Endothelial cell of umbilical vein (primary cell): ENCODE data around the gene TMEM144. TPM values are rescaled to one million over a fixed set of nuclear protein-coding genes. Genes with fewer than 3 reads are reported as not detected.

ENCODE experiments used
- BruUV-seq: library from RNA; stranded (reverse); fragments of 400-500 nt; replicated peaks from 2 replicates; lab custom pipeline; 2021; lab: Mats Ljungman, UMichigan
- CTCF ChIA-PET: fragments of 300-600, 350-600 bp; sonication (Branson Sonifier 250); formaldehyde crosslinking; loops from one replicate; lab custom pipeline; 2021; ENCODE audit warnings: antibody characterized with exemption, inconsistent platforms; lab: Charles Lee
- POLR2A ChIA-PET: fragments of 300-600, 350-600 bp; sonication (Branson Sonifier 250); formaldehyde crosslinking; loops from one replicate; lab custom pipeline; 2021; ENCODE audit warnings: antibody characterized with exemption, inconsistent platforms; lab: Charles Lee
- DNase-seq: peaks from one replicate; pipeline ENCODE4 v3.0.0-alpha.2; 2011; ENCODE audit warnings: low read depth, low spot score
- FAIRE-seq: peaks from 2 replicates; lab custom pipeline; 2011; peaks lifted over from hg19 to GRCh38; lab: Jason Lieb, UNC
- H2AFZ ChIP-seq: 2 replicates; pipeline ENCODE4 v1.6.0; 2012; ENCODE audit warnings: low read depth, low read length, control low read depth, inconsistent platforms
- H3K27ac ChIP-seq: 2 replicates; pipeline ENCODE4 v1.5.1; 2011; ENCODE audit warnings: low read depth, mild to moderate bottlenecking, control low read depth, low read length, moderate library complexity; ENCODE audit not compliant: insufficient read depth
- H3K27me3 ChIP-seq, 2 experiments: 2 replicates each; pipeline versions ENCODE4 v1.6.0 to v1.6.1; 2011; ENCODE audit warnings: low read length in 2 of 2, mixed read lengths in 1 of 2; ENCODE audit not compliant: control insufficient read depth in 2 of 2, insufficient read depth in 2 of 2
- H3K36me3 ChIP-seq, 2 experiments: 2 replicates in 1 of 2; 3 replicates in 1 of 2; pipeline ENCODE4 v1.5.1; 2011; ENCODE audit warnings: low read length in 2 of 2, mild to moderate bottlenecking in 1 of 2, moderate library complexity in 1 of 2; ENCODE audit not compliant: control insufficient read depth in 2 of 2, insufficient read depth in 2 of 2; ENCODE audit errors: extremely low read depth in 1 of 2
- H3K4me1 ChIP-seq: 3 replicates; pipeline ENCODE4 v1.5.1; 2011; ENCODE audit warnings: mild to moderate bottlenecking, low read length; ENCODE audit not compliant: control insufficient read depth, insufficient read depth; ENCODE audit errors: extremely low read depth
- H3K4me2 ChIP-seq: 2 replicates; pipeline ENCODE4 v1.6.1; 2011; ENCODE audit warnings: low read length, control low read depth, mixed read lengths; ENCODE audit not compliant: insufficient read depth
- H3K4me3 ChIP-seq, 3 experiments: fragments of 200-600 bp in 1 of 3; sonication (generic), shearing (Covaris generic) in 1 of 3; replicated peaks in 1 of 3; 2 replicates each; pipeline ENCODE4 v1.5.1; 2011 to 2016; ENCODE audit warnings: control low read depth in 3 of 3, low read length in 3 of 3, mild to moderate bottlenecking in 2 of 3, inconsistent platforms in 1 of 3, low read depth in 1 of 3, moderate library complexity in 1 of 3; ENCODE audit not compliant: insufficient read depth in 1 of 3
- H3K79me2 ChIP-seq: 2 replicates; pipeline ENCODE4 v1.6.0; 2012; ENCODE audit warnings: low read length, inconsistent platforms; ENCODE audit not compliant: control insufficient read depth, insufficient read depth
- H3K9ac ChIP-seq: replicated peaks from 2 replicates; pipeline ENCODE3; 2011; ENCODE audit warnings: low read length, control low read depth; ENCODE audit not compliant: insufficient read depth; ENCODE audit errors: extremely low read depth
- H3K9me1 ChIP-seq: replicated peaks from 3 replicates; pipeline ENCODE4 v1.6.0; 2011; ENCODE audit warnings: mild to moderate bottlenecking, low read length; ENCODE audit not compliant: control insufficient read depth, insufficient read depth; ENCODE audit errors: extremely low read depth
- H3K9me3 ChIP-seq: replicated peaks from 2 replicates; pipeline ENCODE4 v1.5.1; 2012; ENCODE audit warnings: low read length, inconsistent platforms; ENCODE audit not compliant: control insufficient read depth, insufficient read depth
- H4K20me1 ChIP-seq: replicated peaks from 2 replicates; pipeline ENCODE3; 2011; ENCODE audit warnings: mild to moderate bottlenecking, low read length; ENCODE audit not compliant: control insufficient read depth, insufficient read depth; ENCODE audit errors: extremely low read depth
- EZH2 ChIP-seq: IDR thresholded peaks from 2 replicates; pipeline ENCODE4 v1.6.1; 2012; ENCODE audit warnings: borderline replicate concordance, low read depth, mild to moderate bottlenecking, moderate library complexity, low read length, inconsistent platforms; ENCODE audit not compliant: severe bottlenecking
- FOS ChIP-seq: IDR thresholded peaks from 2 replicates; pipeline ENCODE4 v1.6.1; 2011; ENCODE audit warnings: mild to moderate bottlenecking, low read length, moderate library complexity, borderline replicate concordance; ENCODE audit not compliant: insufficient read depth
- GATA2 ChIP-seq: IDR thresholded peaks from 2 replicates; pipeline ENCODE4 v1.7.0; 2011; ENCODE audit warnings: low read depth, mild to moderate bottlenecking, moderate library complexity, mixed read lengths, low read length; ENCODE audit not compliant: insufficient read length, insufficient read depth
- JUN ChIP-seq: IDR thresholded peaks from 2 replicates; pipeline ENCODE4 v1.6.1; 2011; ENCODE audit warnings: borderline replicate concordance, low read depth; ENCODE audit not compliant: insufficient read length, insufficient read depth
- MYC ChIP-seq: IDR thresholded peaks from one replicate; pipeline ENCODE4 v1.6.1; 2011; ENCODE audit warnings: mild to moderate bottlenecking, low read depth, low read length
- POLR2A ChIP-seq: IDR thresholded peaks from 2 replicates; pipeline ENCODE4 v1.6.1; 2012; ENCODE audit warnings: low read depth, mild to moderate bottlenecking, control low read depth, low read length
- POLR2AphosphoS5 ChIP-seq: IDR thresholded peaks from 2 replicates; pipeline ENCODE4 v1.6.1; 2012; ENCODE audit warnings: low read depth, mild to moderate bottlenecking, control low read depth, low read length, moderate library complexity; ENCODE audit not compliant: insufficient read depth
- dilution Hi-C: fragments of 300-500 bp; cut with MboI; formaldehyde crosslinking; loops from one replicate; pipeline ENCODE4 v1.15.0; 2019; ENCODE audit warnings: low sequenced_read_pairs; ENCODE audit not compliant: extremely low pct_ligation_motif_present
- intact Hi-C: fragments of 100-400 bp; cut with micrococcal nuclease; formaldehyde crosslinking; loops from one replicate; pipeline ENCODE4 v1.10.0; 2022
- polyA plus RNA-seq, 4 experiments: library from polyadenylated mRNA; depleted of rRNA in 3 of 4; stranded (reverse) in 3 of 4; unstranded in 1 of 4; fragments of >200 nt; gene quantifications; 2 replicates each; pipeline versions ENCODE4 v1.2.1 to v1.2.3, GENCODE V29; 2011 to 2012; ENCODE audit warnings: missing spikeins in 1 of 4
- total RNA-seq: library from RNA; stranded (reverse); gene quantifications from 2 replicates; pipeline ENCODE4 v1.2.3, GENCODE V29; 2021
- TF ChIP-seq, protein P1 (sequence below): IDR thresholded peaks from 2 replicates; pipeline ENCODE4 v1.6.1; 2011; ENCODE audit not compliant: insufficient read depth, insufficient read length
- TF ChIP-seq, protein P2 (sequence below), 2 donors: IDR thresholded peaks; 1 replicate in 1 of 2; 2 replicates in 1 of 2; pipeline ENCODE4 v1.5.1; 2011; ENCODE audit warnings: low read length in 2 of 2, mild to moderate bottlenecking in 2 of 2, moderate library complexity in 2 of 2, control low read depth in 1 of 2, inconsistent platforms in 1 of 2, low read depth in 1 of 2; ENCODE audit not compliant: insufficient read depth in 1 of 2; ENCODE audit errors: extremely low read depth in 1 of 2

TMEM144 gene
- total and polyA plus RNA-seq, 2 donors (not counting 3 experiments of a cell fraction or from before 2014, with no cell fraction given): 10.5 to 23.0 TPM

DNA sequence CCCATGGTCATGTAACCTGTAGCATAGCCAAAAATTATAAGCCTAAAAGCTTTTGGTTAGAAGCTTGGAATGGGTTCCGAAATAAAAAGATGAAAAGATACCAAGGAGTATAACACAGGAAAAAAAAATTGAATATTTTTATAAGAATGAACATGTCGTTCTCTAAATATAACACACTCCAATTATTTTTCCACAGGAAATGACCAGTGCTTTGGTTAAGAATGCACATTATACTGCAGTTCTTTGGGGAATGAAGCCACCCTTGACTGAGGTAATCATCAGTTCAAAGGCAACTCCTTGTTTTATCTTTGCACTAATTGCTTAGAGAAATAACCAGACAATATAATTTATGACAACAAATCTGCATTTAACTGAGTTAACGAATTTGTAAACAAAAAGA, 30.8 kb upstream of the TMEM144 start:
- Histone ChIP-seq H3K4me2 (peak overlapping the region; percentile 49), H3K4me1 (peaks cover 20% of the 10 kb centered on the region), H3K9me3 (no peaks in the 10 kb centered on the region), H3K27me3 (no peaks in the 10 kb centered on the region), H3K27ac (peak overlapping the region; percentile 8), H3K79me2 (no peaks in the 10 kb centered on the region), H2AFZ (peak overlapping the region; percentile 73), H4K20me1 (no peaks in the 10 kb centered on the region), H3K9me1 (no peaks in the 10 kb centered on the region), H3K4me3 (no peak overlapping the region), H3K36me3 (peaks cover 0 to 6% of the 10 kb centered on the region in 2 experiments), H3K9ac (no peak overlapping the region)
- peak; percentile 47 for FAIRE-seq
- DNase-seq: peak; percentile 59
- intact Hi-C loops: loop anchor here (10.0 kb wide), 2 partner anchors 665 to 1705 kb away; no protein-coding TSS in a partner anchor
- ChIA-PET POLR2A (no interaction called here), CTCF (interaction anchor here (1.4 kb wide), 1 partner anchor 8 kb away, joined by 3 read pairs; no protein-coding TSS in a partner anchor)
- BruUV-seq: no TSS peak
- dilution Hi-C loops: no loop called here
- TF ChIP-seq EZH2 (no peak), MYC (no peak)

DNA sequence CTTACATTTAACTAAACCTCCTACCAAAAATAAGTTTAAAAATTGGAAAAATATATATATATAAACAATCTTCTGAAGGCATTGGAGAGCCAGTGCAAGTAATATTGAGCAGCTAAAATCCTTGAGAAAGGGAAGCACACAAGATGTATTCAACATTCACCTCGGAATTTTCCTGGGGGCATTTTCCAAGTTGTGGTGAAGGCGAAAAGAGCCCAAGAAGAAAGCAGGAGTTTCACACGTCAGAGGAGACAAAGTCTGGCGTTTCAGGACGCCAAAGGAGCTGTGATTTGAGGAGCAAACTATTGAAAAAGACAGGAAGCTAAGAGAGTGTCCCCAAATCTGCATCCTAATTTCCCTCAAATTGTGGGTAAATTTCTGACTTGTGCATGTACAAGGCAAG, 28.4 kb upstream of the TMEM144 start:
- no peak overlapping the region for H3K4me2 ChIP-seq
- CTCF ChIA-PET: interaction anchor here (1.0 to 2.2 kb wide), 4 partner anchors 10 to 11 kb away, joined by 3 to 8 read pairs (median 4); no protein-coding TSS in a partner anchor

More for the DNA sequence above, 28.4 kb upstream of the TMEM144 start:
- BruUV-seq: no TSS peak
- no peak overlapping the region for H3K9ac ChIP-seq
- no peak overlapping the region for H2AFZ ChIP-seq
- H3K4me1 ChIP-seq: peaks cover 12% of the 10 kb centered on the region
- TF ChIP-seq MYC (no peak), POLR2AphosphoS5 (no peak), FOS (no peak), JUN (no peak), EZH2 (no peak), GATA2 (no peak), POLR2A (no peak)
- TF ChIP-seq, protein P1, sequence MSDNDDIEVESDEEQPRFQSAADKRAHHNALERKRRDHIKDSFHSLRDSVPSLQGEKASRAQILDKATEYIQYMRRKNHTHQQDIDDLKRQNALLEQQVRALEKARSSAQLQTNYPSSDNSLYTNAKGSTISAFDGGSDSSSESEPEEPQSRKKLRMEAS: no peak
- TF ChIP-seq, protein P2, sequence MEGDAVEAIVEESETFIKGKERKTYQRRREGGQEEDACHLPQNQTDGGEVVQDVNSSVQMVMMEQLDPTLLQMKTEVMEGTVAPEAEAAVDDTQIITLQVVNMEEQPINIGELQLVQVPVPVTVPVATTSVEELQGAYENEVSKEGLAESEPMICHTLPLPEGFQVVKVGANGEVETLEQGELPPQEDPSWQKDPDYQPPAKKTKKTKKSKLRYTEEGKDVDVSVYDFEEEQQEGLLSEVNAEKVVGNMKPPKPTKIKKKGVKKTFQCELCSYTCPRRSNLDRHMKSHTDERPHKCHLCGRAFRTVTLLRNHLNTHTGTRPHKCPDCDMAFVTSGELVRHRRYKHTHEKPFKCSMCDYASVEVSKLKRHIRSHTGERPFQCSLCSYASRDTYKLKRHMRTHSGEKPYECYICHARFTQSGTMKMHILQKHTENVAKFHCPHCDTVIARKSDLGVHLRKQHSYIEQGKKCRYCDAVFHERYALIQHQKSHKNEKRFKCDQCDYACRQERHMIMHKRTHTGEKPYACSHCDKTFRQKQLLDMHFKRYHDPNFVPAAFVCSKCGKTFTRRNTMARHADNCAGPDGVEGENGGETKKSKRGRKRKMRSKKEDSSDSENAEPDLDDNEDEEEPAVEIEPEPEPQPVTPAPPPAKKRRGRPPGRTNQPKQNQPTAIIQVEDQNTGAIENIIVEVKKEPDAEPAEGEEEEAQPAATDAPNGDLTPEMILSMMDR (IDR thresholded peaks at IDR 0.05; ENCODE audit: extremely low read depth in 1 of 2, insufficient read depth in 1 of 2, low read depth in 1 of 2, low read length in 2 of 2): no peak
- no peak overlapping the region for H3K27ac ChIP-seq
- H3K79me2 ChIP-seq: no peaks in the 10 kb centered on the region
- H3K27me3 ChIP-seq: no peaks in the 10 kb centered on the region
- POLR2A ChIA-PET: no interaction called here
- dilution Hi-C loops: no loop called here
- no peak overlapping the region for H3K4me3 ChIP-seq
- no peak for FAIRE-seq
- H3K9me1 ChIP-seq: no peaks in the 10 kb centered on the region
- no peaks in the 10 kb centered on the region for H3K9me3 ChIP-seq
- intact Hi-C loops: no loop called here
- no peak for DNase-seq
- no peaks in the 10 kb centered on the region for H4K20me1 ChIP-seq
- H3K36me3 ChIP-seq: peaks cover 0 to 8% of the 10 kb centered on the region in 2 experiments
